ENCODE measurements around the gene UBE2D4. TPM values are rescaled to one million over a fixed set of nuclear protein-coding genes. Genes with fewer than 3 reads are reported as not detected.
A peak's percentile ranks its signal among the peaks of the same experiment; 100 is the strongest.

Gene UBE2D4
- total and polyA plus RNA-seq, 9 of the 15 experiments (the other 6 are each of a cell fraction or from before 2014, with no cell fraction given): 3.3 to 16.2 (median 7.5) TPM

DNA sequence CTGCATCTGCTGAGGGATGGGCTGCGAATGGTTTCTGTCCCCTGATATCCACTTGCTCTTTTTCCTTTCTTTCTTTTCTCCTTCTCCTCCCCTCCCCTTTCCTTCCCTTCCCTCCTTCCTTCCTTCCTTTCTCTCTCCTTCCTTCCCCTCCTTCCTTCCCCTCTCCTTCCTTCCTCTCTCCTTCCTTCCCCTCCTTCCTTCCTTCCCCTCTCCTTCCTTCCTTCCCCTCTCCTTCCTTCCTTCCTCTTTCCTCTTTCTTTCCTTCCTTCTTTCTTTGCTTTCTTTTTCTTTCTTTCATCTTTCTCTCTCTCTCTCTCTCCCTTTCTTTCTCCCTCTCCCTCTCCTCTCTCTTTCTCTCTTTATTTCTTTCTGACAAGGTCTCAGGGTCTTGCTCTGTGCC, 51.3 kb downstream of the UBE2D4 start (continued):
- no peak for TF ChIP-seq ILK (tag; IDR thresholded peaks at IDR 0.05; ENCODE audit: borderline replicate concordance, low read depth)
- TF ChIP-seq ZNF232 (CRISPR knock-in tag; IDR thresholded peaks at IDR 0.05): no peak
- 0 out of 2 replicates have a peak, but pooled peaks have one; percentile 39 for TF ChIP-seq LARP7 (IDR thresholded peaks at IDR 0.05)
- no peak for TF ChIP-seq DDX20 (tag; IDR thresholded peaks at IDR 0.05; ENCODE audit: low read depth)
- no peak for TF ChIP-seq ESRRB (CRISPR knock-in tag; IDR thresholded peaks at IDR 0.05; ENCODE audit: borderline replicate concordance)
- TF ChIP-seq, protein P1, sequence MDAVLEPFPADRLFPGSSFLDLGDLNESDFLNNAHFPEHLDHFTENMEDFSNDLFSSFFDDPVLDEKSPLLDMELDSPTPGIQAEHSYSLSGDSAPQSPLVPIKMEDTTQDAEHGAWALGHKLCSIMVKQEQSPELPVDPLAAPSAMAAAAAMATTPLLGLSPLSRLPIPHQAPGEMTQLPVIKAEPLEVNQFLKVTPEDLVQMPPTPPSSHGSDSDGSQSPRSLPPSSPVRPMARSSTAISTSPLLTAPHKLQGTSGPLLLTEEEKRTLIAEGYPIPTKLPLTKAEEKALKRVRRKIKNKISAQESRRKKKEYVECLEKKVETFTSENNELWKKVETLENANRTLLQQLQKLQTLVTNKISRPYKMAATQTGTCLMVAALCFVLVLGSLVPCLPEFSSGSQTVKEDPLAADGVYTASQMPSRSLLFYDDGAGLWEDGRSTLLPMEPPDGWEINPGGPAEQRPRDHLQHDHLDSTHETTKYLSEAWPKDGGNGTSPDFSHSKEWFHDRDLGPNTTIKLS (IDR thresholded peaks at IDR 0.05; ENCODE audit: borderline replicate concordance, low read depth): no peak
- TF ChIP-seq, protein P2, sequence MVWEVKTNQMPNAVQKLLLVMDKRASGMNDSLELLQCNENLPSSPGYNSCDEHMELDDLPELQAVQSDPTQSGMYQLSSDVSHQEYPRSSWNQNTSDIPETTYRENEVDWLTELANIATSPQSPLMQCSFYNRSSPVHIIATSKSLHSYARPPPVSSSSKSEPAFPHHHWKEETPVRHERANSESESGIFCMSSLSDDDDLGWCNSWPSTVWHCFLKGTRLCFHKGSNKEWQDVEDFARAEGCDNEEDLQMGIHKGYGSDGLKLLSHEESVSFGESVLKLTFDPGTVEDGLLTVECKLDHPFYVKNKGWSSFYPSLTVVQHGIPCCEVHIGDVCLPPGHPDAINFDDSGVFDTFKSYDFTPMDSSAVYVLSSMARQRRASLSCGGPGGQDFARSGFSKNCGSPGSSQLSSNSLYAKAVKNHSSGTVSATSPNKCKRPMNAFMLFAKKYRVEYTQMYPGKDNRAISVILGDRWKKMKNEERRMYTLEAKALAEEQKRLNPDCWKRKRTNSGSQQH (CRISPR knock-in tag; IDR thresholded peaks at IDR 0.05): peak; percentile 53; the same call in 1 of the 2 replicates
- TF ChIP-seq, protein P3, sequence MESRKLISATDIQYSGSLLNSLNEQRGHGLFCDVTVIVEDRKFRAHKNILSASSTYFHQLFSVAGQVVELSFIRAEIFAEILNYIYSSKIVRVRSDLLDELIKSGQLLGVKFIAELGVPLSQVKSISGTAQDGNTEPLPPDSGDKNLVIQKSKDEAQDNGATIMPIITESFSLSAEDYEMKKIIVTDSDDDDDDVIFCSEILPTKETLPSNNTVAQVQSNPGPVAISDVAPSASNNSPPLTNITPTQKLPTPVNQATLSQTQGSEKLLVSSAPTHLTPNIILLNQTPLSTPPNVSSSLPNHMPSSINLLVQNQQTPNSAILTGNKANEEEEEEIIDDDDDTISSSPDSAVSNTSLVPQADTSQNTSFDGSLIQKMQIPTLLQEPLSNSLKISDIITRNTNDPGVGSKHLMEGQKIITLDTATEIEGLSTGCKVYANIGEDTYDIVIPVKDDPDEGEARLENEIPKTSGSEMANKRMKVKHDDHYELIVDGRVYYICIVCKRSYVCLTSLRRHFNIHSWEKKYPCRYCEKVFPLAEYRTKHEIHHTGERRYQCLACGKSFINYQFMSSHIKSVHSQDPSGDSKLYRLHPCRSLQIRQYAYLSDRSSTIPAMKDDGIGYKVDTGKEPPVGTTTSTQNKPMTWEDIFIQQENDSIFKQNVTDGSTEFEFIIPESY (CRISPR knock-in tag; IDR thresholded peaks at IDR 0.05): no peak
- no peak for TF ChIP-seq WHSC1 (IDR thresholded peaks at IDR 0.05; ENCODE audit: low read length)
- no peak for TF ChIP-seq GTF2F1 (IDR thresholded peaks at IDR 0.05; ENCODE audit: low read depth, low read length)
- no peak for TF ChIP-seq MTA2 (IDR thresholded peaks at IDR 0.05; ENCODE audit: low read depth)
- TF ChIP-seq ESRRA (IDR thresholded peaks at IDR 0.05; ENCODE audit: borderline replicate concordance, low read depth): no peak
- TF ChIP-seq EP400 (IDR thresholded peaks at IDR 0.05): no peak
- no peak for TF ChIP-seq HDGF (IDR thresholded peaks at IDR 0.05)
- TF ChIP-seq, protein P4, sequence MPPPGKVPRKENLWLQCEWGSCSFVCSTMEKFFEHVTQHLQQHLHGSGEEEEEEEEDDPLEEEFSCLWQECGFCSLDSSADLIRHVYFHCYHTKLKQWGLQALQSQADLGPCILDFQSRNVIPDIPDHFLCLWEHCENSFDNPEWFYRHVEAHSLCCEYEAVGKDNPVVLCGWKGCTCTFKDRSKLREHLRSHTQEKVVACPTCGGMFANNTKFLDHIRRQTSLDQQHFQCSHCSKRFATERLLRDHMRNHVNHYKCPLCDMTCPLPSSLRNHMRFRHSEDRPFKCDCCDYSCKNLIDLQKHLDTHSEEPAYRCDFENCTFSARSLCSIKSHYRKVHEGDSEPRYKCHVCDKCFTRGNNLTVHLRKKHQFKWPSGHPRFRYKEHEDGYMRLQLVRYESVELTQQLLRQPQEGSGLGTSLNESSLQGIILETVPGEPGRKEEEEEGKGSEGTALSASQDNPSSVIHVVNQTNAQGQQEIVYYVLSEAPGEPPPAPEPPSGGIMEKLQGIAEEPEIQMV (tag; conservative IDR thresholded peaks at IDR 0.05; ENCODE audit: low read depth): 0 out of 2 replicates have a peak, but pooled peaks have one; percentile 22
- TF ChIP-seq SMARCA4 (IDR thresholded peaks at IDR 0.05): no peak
- no peak for TF ChIP-seq RHOXF2B (CRISPR knock-in tag; conservative IDR thresholded peaks at IDR 0.05)
- no peak for TF ChIP-seq CBX5 (IDR thresholded peaks at IDR 0.05; ENCODE audit: borderline replicate concordance, low read depth)
- TF ChIP-seq ZC3H8 (IDR thresholded peaks at IDR 0.05): no peak
- TF ChIP-seq, protein P5, sequence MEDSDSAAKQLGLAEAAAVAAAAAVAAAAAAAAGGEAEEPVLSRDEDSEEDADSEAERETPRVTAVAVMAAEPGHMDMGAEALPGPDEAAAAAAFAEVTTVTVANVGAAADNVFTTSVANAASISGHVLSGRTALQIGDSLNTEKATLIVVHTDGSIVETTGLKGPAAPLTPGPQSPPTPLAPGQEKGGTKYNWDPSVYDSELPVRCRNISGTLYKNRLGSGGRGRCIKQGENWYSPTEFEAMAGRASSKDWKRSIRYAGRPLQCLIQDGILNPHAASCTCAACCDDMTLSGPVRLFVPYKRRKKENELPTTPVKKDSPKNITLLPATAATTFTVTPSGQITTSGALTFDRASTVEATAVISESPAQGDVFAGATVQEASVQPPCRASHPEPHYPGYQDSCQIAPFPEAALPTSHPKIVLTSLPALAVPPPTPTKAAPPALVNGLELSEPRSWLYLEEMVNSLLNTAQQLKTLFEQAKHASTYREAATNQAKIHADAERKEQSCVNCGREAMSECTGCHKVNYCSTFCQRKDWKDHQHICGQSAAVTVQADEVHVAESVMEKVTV (CRISPR knock-in tag; IDR thresholded peaks at IDR 0.05): no peak
- TF ChIP-seq ZBTB17 (CRISPR knock-in tag; IDR thresholded peaks at IDR 0.05): no peak
- no peak for TF ChIP-seq NFRKB (IDR thresholded peaks at IDR 0.05; ENCODE audit: low read depth)
- no peak for TF ChIP-seq POLR2B (IDR thresholded peaks at IDR 0.05; ENCODE audit: low read depth, partially characterized antibody)
